TTC549 (cell line): Measurements from ENCODE around the gene SFTPB.

Experiments used
- FAIRE-seq: peaks from 2 replicates; lab custom pipeline; 2012; peaks lifted over from hg19 to GRCh38; lab: Jason Lieb, UNC

SFTPB gene

GRCh38 chr2:85611217-85611704 lies 56.7 kb downstream of the SFTPB start:
- no peak for FAIRE-seq
